ENCODE measurements around the gene F5. TPM values are rescaled to one million over a fixed set of nuclear protein-coding genes. Genes with fewer than 3 reads are reported as not detected.

The F5 gene
- total RNA-seq, 2 donors from 2014 or later = 0.33 to 4.2 TPM

GRCh38 chr1:169574336-169574735 lies 11.9 kb downstream of the F5 start:
- no peak for TF ChIP-seq CTCF (IDR thresholded peaks at IDR 0.05)
- no peak for TF ChIP-seq POLR2A (IDR thresholded peaks at IDR 0.05)
- Histone ChIP-seq H3K4me1 (peaks cover 9% of the 10 kb centered on the region), H3K4me3 (no peak overlapping the region), H3K27me3 (no peaks in the 10 kb centered on the region), H3K9me3 (no peaks in the 10 kb centered on the region), H3K27ac (no peak overlapping the region), H3K36me3 (replicated peaks in 1 of 2; ENCODE audit: insufficient read depth in 1 of 2, low read depth in 2 of 2) (no peaks in the 10 kb centered on the region)
- 24 to 39% methylated on average over 4 of the region's 4 CpGs for WGBS, 2 donors
- peak in 1 of 4 donors; percentile 10 for DNase-seq
- intact Hi-C loops (cut with DNase I) = no loop called here
- no peak for ATAC-seq

- WGBS, 2 donors = 20 to 55% methylated on average over 1 of the region's 1 CpG
- peaks cover 18% of the 10 kb centered on the region for H3K4me1 ChIP-seq
- intact Hi-C loops (cut with DNase I) = no loop called here
- no peaks in the 10 kb centered on the region for H3K36me3 ChIP-seq (replicated peaks in 1 of 2; ENCODE audit: insufficient read depth in 1 of 2, low read depth in 2 of 2)
- DNase-seq (no peak), ATAC-seq (peak; percentile 40)
- TF ChIP-seq CTCF (IDR thresholded peaks at IDR 0.05) = no peak
- TF ChIP-seq POLR2A (IDR thresholded peaks at IDR 0.05) = no peak
- H3K27me3 ChIP-seq = no peaks in the 10 kb centered on the region
- H3K27ac ChIP-seq = no peak overlapping the region
- H3K9me3 ChIP-seq = no peaks in the 10 kb centered on the region
- no peak overlapping the region for H3K4me3 ChIP-seq
Measured at GRCh38 chr1:169572187-169572586, 14.1 kb downstream of the F5 start.

DNA sequence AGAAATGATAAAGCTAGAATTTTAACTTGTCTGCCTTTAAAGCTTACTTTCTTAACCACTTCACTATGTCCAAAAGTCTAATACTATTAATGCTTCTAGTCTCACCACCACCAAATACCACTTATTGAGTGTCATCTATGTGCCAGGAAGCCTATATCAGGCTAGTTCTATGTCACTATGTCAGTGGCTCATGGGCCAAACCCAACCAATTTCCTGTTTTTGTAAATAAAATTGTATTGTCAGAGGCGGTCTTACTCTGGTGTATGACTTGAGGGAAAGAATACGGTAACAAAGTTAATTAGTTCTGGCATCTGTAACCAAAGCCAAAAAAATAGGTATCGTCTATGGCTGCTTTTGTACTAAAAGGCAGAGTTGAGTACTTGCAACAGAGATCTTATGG lies 14.8 kb downstream of the F5 start:
- Histone ChIP-seq H3K36me3 (replicated peaks in 1 of 2; ENCODE audit: insufficient read depth in 1 of 2, low read depth in 2 of 2) (no peaks in the 10 kb centered on the region), H3K9me3 (no peaks in the 10 kb centered on the region), H3K4me1 (peaks cover 18% of the 10 kb centered on the region), H3K27me3 (no peaks in the 10 kb centered on the region), H3K27ac (no peak overlapping the region), H3K4me3 (no peak overlapping the region)
- intact Hi-C loops (cut with DNase I) = no loop called here
- ATAC-seq (no peak), DNase-seq (no peak)
- 84 to 86% methylated on average over 3 of the region's 3 CpGs for WGBS, 2 donors
- TF ChIP-seq CTCF (IDR thresholded peaks at IDR 0.05) = no peak
- no peak for TF ChIP-seq POLR2A (IDR thresholded peaks at IDR 0.05)

- peaks cover 28% of the 10 kb centered on the region for H3K4me1 ChIP-seq
- H3K36me3 ChIP-seq (replicated peaks in 1 of 2; ENCODE audit: insufficient read depth in 1 of 2, low read depth in 2 of 2) = no peaks in the 10 kb centered on the region
- peak overlapping the region in 1 of 4 donors; percentile 23 for H3K27ac ChIP-seq
- WGBS, 2 donors = 6 to 12% methylated on average over 1 of the region's 1 CpG
- H3K27me3 ChIP-seq = no peaks in the 10 kb centered on the region
- TF ChIP-seq POLR2A (IDR thresholded peaks at IDR 0.05) = no peak
- no peak for TF ChIP-seq CTCF (IDR thresholded peaks at IDR 0.05)
- intact Hi-C loops (cut with DNase I) = no loop called here
- ATAC-seq = peak; percentile 79
- no peaks in the 10 kb centered on the region for H3K9me3 ChIP-seq
- H3K4me3 ChIP-seq = no peak overlapping the region
- DNase-seq = peak in 2 of 4 donors; percentile 13 to 27
Measured at GRCh38 chr1:169570172-169570574, 16.1 kb downstream of the F5 start.

DNA sequence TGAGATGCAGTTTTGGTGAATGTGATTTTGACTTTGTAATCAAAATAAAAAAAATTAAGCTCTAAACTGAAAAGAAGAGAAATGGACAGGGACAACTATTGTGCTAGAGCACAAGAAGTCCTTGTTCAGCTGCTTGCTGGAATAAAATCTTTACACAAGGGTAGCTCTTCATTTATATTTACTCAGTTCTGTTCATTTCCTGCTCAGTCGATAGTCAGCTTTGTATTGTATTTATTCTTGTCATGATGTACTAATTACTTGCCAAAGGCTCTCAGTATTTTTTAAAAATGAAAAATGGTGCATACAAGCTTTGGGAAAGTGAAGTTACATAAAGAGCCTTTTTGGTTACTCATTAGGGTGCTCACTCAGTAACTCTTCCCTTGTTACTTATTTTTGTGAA lies 17.8 kb downstream of the F5 start:
- H3K4me1 ChIP-seq = peaks cover 28% of the 10 kb centered on the region
- H3K27ac ChIP-seq = peak overlapping the region in 2 of 4 donors; percentile 10 to 48
- no peaks in the 10 kb centered on the region for H3K9me3 ChIP-seq
- DNase-seq (no peak), ATAC-seq (no peak)
- intact Hi-C loops (cut with DNase I) = no loop called here
- TF ChIP-seq POLR2A (IDR thresholded peaks at IDR 0.05) (no peak), CTCF (IDR thresholded peaks at IDR 0.05) (no peak)
- 8 to 11% methylated on average over 1 of the region's 1 CpG for WGBS, 2 donors
- H3K4me3 ChIP-seq = no peak overlapping the region
- H3K27me3 ChIP-seq = no peaks in the 10 kb centered on the region
- no peaks in the 10 kb centered on the region for H3K36me3 ChIP-seq (replicated peaks in 1 of 2; ENCODE audit: insufficient read depth in 1 of 2, low read depth in 2 of 2)
